GM18868 (cell line): Measurements from ENCODE around the gene FOXO3B.
"Not testable (repeated sequence)": the region's sequence is repeated elsewhere in the genome, so short reads cannot be mapped to it uniquely, and the experiment has no call there.

Experiments used
- ATAC-seq: cut with Tn5 transposase; IDR thresholded peaks from one replicate; pipeline ENCODE4 v1.9.1; 2021; ENCODE audit warnings: mild to moderate bottlenecking, moderate library complexity; ENCODE audit not compliant: unreplicated experiment

The FOXO3B gene

DNA sequence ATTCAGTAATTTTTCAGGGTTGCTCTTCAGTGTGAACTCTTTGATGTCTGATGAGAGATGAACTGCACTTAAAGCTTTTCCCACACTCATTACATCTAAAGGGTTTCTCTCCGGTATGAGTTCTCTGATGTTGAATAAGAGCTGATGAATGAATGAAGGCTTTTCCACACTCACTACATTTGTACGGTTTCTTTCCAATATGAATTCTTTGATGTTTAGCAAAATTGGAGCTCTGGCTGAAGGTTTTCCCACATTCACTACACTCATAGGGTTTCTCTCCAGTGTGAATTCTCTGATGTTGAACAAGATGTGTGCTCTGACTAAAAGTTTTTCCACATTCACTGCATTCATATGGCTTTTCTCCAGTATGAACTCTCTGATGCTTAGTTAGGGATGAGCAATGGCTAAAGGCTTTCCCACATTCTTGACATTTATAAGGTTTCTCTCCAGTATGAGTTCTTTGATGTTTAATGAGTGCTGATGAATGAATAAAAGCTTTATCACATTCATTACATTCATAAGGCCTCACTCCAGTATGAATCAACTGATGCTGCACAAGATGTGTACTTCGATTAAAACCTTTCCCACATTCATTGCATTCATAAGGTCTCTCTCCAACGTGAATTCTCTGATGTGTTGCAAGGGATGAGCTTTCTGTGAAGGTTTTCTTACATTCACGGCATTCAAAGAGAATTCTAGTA lies 20.0 kb downstream of the FOXO3B start:
- not testable (repeated sequence) for ATAC-seq

DNA sequence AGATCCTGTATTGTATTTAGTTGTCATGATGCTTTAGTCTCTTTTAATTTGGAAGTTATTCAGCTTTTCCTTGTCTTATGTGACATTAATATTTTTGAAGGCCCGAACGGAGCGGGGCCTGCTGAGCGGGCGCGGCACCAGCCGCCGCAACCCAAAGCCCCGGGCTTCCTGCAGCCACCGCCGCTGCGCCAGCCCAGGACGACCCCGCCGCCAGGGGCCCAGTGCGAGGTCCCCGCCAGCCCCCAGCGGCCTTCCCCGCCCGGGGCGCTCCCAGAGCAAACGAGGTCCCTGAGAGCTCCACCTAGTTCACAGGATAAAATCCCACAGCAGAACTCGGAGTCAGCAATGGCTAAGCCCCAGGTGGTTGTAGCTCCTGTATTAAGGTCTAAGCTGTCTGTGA lies 32.0 kb downstream of the FOXO3B start:
- peak; percentile 35 for ATAC-seq

DNA sequence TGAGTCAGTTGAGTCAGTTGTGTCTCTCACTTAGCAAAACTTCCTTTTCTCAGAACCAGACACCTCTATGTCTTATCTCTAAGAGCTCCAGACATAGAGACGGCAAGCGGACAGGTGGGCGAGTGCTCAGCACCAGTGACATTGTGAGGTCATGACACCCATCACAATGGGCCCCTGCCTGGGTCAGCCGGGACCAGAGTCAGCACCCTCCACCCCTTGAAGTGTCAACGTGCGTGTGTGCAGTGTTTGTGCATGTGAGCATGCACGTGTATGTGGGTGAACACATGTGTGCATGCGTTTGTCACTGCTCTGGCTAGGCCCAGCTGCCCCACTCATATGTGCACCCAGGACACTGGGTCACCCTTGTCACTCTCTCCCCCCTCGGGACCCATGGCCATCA lies 37.8 kb downstream of the FOXO3B start, which contains the start of gene TBC1D28:
TSS of gene TBC1D28 (minus strand) at position 101 of the 400 bp plus-strand sequence. CDS start 3,039 bp downstream, outside the sequence.
- ATAC-seq = not testable (repeated sequence)

DNA sequence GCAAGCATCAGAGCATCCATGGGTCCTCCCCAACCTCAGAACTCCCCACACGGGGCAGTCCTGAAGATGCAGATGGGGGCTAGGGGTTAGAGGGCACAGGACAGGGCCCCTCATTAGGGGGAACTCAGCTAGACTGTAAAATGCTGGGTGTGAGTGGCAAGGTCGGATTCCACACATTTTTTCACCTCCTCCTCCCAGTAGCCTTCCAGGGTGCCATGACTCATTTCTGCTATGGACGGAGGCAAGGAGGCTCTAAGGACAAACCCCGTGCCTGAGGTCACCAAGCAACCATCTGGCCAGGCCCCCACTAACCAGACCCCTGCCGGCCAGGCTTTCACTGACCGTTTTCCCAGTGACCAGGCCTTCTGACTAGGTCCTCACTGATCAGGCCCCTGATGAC lies 39.0 kb downstream of the FOXO3B start:
- ATAC-seq = not testable (repeated sequence)

DNA sequence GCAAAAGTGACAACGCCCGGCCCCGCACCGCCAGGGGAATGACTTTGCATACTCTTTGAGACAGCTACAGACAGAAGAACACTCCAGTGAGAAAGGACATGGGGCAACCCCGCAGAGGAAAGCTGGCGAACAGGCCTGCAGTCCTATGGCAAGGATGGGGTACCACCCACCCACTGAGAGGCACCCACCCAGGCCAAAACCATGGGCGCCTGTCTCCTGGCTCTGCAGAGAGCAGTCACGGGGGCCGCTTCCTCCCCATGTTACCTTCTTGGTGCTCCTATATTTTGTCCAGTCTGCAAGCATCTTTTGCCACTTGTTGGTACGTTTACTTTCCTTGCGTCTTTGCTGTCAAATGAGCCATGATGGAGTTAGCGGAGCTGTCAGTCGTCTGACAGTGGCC lies 43.8 kb downstream of the FOXO3B start:
- ATAC-seq = not testable (repeated sequence)

DNA sequence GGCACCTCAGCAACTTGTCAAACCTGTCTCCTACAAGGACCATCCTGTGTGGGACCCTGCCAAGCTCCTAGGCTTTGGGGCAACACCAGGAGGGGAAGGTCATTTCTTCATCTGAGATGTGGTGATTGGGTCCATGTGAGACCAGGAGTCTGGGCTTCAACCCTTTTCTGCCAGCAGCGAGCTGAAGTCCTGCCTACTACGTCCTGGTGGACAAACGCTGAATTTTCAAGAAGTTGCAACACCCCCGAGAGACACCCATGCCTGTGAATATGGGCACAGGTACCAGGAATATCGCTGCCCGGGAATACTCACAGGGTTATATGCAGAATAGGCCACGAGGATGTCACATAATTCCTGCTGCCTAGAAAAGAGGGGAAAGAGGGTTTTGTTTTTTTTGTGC lies 45.9 kb downstream of the FOXO3B start:
- ATAC-seq = not testable (repeated sequence)

DNA sequence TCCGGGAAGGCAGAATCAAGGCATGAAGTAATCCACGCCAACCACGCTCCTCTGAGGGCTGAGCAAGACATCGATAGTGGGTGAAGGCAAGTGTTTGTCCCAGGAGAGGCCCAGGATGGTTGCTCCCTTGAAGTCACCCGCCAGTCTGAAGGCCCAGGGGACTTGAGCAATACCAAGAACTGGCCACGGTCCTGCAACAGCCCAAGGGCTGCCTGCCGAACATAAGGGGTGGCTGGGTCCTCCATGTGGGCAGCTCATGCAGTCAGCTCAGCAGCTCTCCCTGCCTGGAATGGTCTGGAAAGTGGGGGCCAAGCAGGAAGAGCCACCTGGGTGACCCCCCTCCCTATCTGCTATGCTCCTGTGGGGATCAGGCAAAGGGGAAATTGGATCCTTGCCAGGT lies 46.3 kb downstream of the FOXO3B start:
- ATAC-seq = not testable (repeated sequence)

DNA sequence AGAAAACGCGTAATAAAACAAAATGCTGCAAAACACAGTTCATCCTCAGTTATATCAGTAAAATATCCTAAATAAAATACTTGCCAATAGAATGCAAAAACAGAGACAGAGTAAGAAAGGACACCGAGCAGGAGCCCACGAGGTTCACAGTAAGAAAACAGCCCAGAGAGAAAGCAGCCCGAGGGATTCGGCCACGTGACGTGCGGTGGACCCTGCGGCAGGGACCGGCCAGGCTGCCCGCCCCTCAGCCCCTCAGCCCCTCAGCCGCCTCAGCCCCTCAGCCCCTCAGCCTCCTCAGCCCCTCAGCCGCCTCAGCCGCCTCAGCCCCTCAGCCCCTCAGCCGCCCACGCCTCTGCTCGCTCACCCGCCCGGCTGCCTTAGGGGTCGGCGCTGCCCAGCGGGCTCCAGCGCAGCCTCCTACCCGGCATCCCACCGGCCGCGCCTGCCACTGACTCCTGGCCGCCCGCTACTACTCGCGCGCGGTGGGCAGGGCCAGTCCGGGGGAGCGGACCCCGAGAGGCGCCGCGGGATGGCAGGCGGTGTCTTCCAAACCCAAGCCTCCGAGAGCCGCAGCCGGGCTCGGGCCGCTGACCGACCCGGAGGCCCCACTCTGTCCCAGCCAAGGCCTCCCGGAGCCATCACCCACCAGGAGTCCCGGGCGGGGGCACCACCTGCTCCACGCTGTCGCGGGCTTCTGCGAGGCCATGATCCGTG lies 47.4 kb downstream of the FOXO3B start:
- not testable (repeated sequence) for ATAC-seq
